Astrocyte (in vitro differentiated cells and primary cell): ENCODE measurements around the gene TPH1.

Experiments used
- EZH2 ChIP-seq: IDR thresholded peaks from 2 replicates; pipeline ENCODE4 v1.6.1; 2012; ENCODE audit warnings: mild to moderate bottlenecking, low read length, inconsistent platforms; ENCODE audit not compliant: insufficient read depth
- TF ChIP-seq, protein P1 (sequence below): IDR thresholded peaks from 2 replicates; pipeline ENCODE4 v1.5.1; 2011; ENCODE audit warnings: low read depth, mild to moderate bottlenecking, inconsistent platforms, low read length, moderate library complexity; ENCODE audit not compliant: insufficient read depth

DNA sequence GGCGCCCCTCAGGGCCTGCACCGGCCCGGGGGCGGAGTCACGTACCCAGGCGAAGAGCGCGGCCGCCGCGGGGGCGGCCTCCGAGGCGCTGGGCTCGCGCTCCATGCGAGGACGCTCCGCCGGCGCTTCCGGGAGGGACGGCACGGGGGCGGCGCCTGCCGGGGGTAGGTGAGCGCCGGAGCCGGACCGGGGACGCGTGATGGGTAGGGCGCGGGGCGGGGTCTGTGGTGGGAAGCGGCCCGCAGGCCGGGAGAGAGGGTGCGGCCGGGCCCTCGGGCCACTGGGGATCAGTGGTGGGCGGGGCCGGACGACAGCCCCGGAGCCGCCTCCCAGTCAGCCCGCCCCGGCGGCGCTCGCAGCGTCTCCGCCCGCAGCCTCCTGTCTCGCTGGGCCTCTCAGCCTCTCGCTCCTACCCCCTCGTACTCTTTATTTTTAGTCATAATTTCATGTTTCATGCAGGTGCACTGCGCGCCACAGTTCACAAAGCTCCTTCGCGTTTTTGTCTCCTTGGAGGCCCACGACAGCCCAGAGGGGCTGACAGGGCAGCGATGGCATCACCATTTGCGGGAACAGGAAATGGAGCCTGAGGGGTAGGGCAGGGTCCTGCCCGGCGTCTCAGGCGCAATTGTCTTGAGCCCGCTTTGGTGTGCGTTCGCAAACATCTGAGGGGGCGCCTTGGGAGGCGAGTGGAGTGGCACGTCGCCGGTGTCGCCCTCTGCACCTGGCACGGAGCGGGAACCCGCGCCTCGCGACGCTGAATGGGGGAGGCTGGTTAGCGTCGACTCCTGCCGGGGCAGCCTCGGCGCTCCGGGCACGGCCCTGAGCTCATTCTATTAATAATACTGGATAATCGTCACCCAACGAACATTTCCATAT, 32.9 kb downstream of the TPH1 start, which contains the start of gene SERGEF:
- TF ChIP-seq, protein P1, sequence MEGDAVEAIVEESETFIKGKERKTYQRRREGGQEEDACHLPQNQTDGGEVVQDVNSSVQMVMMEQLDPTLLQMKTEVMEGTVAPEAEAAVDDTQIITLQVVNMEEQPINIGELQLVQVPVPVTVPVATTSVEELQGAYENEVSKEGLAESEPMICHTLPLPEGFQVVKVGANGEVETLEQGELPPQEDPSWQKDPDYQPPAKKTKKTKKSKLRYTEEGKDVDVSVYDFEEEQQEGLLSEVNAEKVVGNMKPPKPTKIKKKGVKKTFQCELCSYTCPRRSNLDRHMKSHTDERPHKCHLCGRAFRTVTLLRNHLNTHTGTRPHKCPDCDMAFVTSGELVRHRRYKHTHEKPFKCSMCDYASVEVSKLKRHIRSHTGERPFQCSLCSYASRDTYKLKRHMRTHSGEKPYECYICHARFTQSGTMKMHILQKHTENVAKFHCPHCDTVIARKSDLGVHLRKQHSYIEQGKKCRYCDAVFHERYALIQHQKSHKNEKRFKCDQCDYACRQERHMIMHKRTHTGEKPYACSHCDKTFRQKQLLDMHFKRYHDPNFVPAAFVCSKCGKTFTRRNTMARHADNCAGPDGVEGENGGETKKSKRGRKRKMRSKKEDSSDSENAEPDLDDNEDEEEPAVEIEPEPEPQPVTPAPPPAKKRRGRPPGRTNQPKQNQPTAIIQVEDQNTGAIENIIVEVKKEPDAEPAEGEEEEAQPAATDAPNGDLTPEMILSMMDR: no peak
- TF ChIP-seq EZH2: no peak
